Adipocyte (in vitro differentiated cells): ENCODE measurements around the gene PLAU.
A peak's percentile ranks its signal among the peaks of the same experiment; 100 is the strongest.

Experiments
- DNase-seq: peaks from one replicate; pipeline ENCODE4 v3.0.0-alpha.2; 2015; ENCODE audit warnings: low read depth
- H3K27me3 ChIP-seq: replicated peaks from 2 replicates; pipeline ENCODE4 v1.7.0; 2013; ENCODE audit warnings: mild to moderate bottlenecking, low read length, moderate library complexity; ENCODE audit not compliant: control insufficient read depth, insufficient read depth
- H3K36me3 ChIP-seq: 2 replicates; pipeline ENCODE4 v1.7.0; 2013; ENCODE audit warnings: low read length, mild to moderate bottlenecking, moderate library complexity; ENCODE audit not compliant: control insufficient read depth, insufficient read depth, severe bottlenecking
- H3K4me1 ChIP-seq: 2 replicates; pipeline ENCODE4 v1.7.0; 2013; ENCODE audit warnings: mild to moderate bottlenecking, low read length, moderate library complexity; ENCODE audit not compliant: control insufficient read depth, insufficient read depth
- H3K4me3 ChIP-seq: 2 replicates; pipeline ENCODE4 v1.7.0; 2013; ENCODE audit warnings: mild to moderate bottlenecking, low read length, moderate library complexity
- H3K9ac ChIP-seq: 2 replicates; pipeline ENCODE4 v1.7.0; 2013; ENCODE audit warnings: mild to moderate bottlenecking, low read length, moderate library complexity
- H3K9me3 ChIP-seq: 2 replicates; pipeline ENCODE4 v1.7.0; 2013; ENCODE audit warnings: mild to moderate bottlenecking, low read length, moderate library complexity; ENCODE audit not compliant: control insufficient read depth

PLAU gene

DNA sequence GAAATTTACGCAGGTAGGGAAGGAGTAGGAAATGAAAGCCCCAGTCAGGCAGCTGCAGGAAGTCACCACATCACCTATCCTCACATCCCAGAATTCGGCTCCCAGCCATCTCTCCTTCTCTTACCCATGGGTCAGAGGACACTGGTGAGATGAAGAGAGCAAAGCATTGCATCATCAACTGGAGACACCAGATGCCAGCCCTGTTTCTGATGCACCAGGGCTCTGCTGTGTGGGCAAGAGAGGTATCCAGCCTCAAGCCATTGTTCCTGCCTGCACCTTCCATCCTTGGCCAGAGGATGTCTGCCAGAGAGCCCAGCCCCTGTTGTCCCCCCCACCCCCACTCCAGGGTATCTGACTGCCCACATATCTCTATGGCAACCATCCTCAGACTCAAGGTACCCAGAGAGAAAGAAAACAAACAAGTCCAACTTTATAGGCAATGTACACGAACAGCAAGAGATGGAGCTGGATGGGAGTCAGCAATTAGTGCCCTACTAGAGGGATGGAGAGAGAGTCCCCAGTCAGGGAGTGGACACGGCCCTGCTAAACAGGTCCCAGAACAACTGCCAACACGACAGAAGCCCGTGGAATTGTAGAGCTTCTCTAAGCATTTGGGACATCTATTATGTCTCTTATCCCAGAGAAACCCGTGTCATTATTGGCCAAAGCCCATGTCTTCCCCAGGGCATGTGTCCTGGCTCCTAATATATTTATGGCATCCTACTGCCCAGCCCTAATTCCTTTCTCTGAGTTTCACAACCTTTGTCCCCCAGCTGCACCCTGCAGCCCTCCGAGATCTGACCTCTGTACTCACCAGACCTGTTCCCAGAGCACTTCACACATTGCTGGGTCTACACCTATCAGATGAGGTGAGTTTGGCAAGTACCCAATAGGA, 39.4 kb upstream of the PLAU start:
- H3K9me3 ChIP-seq = no peaks in the 10 kb centered on the region
- peaks cover 28% of the 10 kb centered on the region for H3K4me1 ChIP-seq
- no peak overlapping the region for H3K9ac ChIP-seq
- no peaks in the 10 kb centered on the region for H3K27me3 ChIP-seq
- H3K36me3 ChIP-seq = peaks cover 30% of the 10 kb centered on the region
- H3K4me3 ChIP-seq = no peak overlapping the region
- no peak for DNase-seq

DNA sequence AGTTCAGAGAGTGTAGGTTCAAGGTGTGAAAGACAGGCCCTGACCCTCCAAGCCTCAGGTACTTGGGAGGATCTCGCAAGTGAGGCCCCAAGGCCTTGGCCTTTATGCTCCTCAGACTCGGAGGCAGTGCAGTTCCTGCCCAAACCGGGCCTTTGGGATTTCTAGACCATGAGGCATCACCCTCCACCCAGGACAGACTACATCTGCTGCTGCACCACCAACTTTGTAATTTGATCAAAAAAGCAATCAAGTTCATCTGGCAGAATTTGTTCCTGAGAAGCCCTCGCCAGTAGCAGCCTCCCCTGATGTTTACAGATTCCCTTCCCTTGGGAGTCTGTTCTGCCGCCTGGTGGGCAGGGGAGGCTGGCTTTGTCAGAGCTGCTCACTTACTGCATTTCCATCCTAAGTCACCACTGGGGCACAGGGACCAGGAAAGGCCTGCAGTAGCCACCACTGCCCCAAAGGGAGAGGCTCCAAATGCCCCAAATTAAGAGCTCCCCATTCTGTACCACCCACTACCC, 38.7 kb upstream of the PLAU start:
- H3K9ac ChIP-seq = no peak overlapping the region
- no peaks in the 10 kb centered on the region for H3K9me3 ChIP-seq
- H3K27me3 ChIP-seq = no peaks in the 10 kb centered on the region
- peak; percentile 54 for DNase-seq
- peaks cover 28% of the 10 kb centered on the region for H3K4me1 ChIP-seq
- H3K4me3 ChIP-seq = peak overlapping the region; percentile 64
- peaks cover 27% of the 10 kb centered on the region for H3K36me3 ChIP-seq

DNA sequence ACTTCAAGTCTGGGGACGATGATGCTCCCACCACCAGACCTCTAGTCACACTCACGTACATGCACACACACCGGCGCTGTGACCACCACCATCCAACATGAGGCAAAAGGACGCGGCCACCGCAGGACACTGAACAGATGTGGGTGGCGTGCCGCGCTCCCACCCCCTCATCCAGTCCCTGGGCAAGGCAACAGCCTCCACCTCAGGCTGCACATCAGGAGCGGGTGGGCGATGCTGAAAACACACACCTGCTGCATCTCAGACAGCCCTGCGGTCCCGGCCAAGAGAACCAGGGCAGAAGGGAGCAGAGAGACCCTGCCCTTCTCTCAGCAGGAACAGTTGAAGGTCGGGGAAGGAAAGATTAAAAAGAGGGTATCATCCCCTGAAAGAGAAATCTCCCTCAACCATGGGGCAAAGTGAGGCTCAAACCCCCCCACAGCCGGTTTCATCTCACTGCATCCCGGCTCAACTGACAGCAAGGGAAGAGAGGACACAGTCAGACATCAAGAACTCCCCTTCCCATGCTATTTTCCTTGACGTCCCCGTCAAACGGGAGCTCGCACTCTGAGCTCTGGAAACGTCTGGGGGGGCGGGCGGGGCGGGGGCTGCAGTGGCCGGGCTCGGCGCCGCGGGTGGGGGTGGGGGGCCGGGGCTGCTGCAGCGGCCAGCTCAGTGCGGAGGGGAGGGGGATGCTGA, 37.6 kb upstream of the PLAU start:
- Histone ChIP-seq H3K9ac (peak overlapping the region; percentile 58), H3K27me3 (no peaks in the 10 kb centered on the region), H3K36me3 (peaks cover 21% of the 10 kb centered on the region), H3K9me3 (no peaks in the 10 kb centered on the region), H3K4me3 (peak overlapping the region; percentile 64), H3K4me1 (peaks cover 23% of the 10 kb centered on the region)
- no peak for DNase-seq

DNA sequence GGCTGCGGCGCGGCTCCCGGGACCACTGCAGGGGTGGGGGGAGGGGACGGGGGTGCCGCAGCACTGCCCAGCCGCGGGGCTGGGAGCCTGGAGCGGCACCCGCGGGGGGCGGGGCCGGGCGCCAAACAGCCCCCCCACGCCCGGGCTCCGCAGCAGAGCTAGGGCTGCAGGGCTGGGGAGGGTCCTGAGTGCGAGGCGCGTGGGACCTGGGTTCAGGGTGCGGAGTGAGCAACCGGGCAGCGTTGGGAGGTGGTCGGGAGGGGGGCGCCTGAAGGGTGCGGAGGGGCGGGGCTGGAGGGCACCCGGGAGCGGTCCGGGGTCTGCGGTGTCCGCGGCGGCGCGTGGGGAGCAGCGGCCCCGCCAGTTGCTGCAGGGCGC, 37.1 kb upstream of the PLAU start:
- peaks cover 23% of the 10 kb centered on the region for H3K4me1 ChIP-seq
- peak overlapping the region; percentile 59 for H3K4me3 ChIP-seq
- peaks cover 18% of the 10 kb centered on the region for H3K36me3 ChIP-seq
- H3K9me3 ChIP-seq = no peaks in the 10 kb centered on the region
- no peak for DNase-seq
- no peaks in the 10 kb centered on the region for H3K27me3 ChIP-seq
- H3K9ac ChIP-seq = no peak overlapping the region

DNA sequence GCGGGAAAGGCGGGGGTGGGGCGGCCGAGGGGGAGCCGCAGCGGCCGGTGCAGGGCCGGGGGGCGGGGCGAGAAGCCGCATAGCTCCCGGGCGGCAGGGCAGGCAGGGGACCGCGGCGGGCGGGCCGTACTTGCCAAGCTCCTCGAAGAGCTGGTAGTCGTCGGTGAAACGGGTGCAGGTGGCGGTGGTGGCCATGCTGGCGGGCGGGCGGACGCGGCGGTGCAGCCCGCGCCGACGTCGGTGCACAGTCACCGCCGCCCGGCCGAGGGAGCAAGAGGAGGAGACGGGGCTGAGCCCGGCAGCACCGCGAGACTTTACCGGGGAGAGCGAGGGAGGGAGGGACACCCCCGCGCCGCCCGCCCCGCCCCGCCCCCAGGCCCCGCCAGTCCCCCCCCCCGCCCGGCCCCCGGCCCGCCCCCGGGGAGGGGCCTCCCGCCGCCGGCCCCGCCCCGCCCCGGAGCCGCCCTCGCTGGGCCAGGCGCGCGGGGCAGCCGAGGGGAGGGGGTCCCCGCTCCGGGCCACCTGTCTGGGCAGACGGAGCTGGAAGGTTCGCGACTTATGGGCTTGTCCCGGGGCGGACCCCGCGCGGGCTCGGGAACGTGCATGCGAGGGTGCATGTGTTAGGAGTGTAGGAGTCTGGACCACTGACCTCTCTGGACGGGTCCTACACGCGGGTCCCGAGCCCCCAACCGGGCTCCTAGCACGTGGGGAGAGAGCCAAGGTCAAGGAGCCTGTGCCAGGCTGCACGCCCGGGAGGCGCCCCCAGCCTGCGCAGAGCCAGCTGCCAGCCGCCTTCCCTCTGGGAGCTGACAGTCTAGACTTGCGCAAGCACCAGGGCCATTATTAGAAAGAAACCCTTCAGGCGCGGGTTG, 36.4 kb upstream of the PLAU start, which contains the start of gene CAMK2G:
TSS of gene CAMK2G (minus strand) at position 289 of the 872 bp plus-strand sequence. CDS start at position 195, 94 bp downstream.
- H3K36me3 ChIP-seq = peaks cover 11% of the 10 kb centered on the region
- H3K4me1 ChIP-seq = peaks cover 23% of the 10 kb centered on the region
- no peaks in the 10 kb centered on the region for H3K27me3 ChIP-seq
- peak within 1 kb of the TSS; percentile 85 for H3K4me3 ChIP-seq
- peak; percentile 95 for DNase-seq
- H3K9ac ChIP-seq = peak within 1 kb of the TSS; percentile 77
- H3K9me3 ChIP-seq = no peaks in the 10 kb centered on the region

DNA sequence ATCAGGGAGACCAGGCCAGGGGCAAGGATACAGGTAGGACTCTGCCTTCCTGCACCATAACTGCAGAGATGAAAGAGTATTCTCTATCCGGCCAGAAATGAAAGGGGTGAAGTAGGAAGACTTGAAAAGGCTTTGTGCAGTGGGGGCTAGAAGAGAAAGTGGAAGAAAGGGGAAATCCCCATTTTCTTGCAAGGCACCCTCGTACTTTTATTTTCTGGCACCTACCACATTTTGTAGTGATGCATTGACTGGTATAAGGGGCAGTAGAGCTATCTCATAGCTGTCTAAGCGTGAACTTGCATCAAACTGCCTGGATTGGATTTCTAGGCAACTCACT, 35.8 kb upstream of the PLAU start:
- H3K27me3 ChIP-seq = no peaks in the 10 kb centered on the region
- peaks cover 5% of the 10 kb centered on the region for H3K36me3 ChIP-seq
- peak overlapping the region; percentile 85 for H3K4me3 ChIP-seq
- no peaks in the 10 kb centered on the region for H3K9me3 ChIP-seq
- peak overlapping the region; percentile 72 for H3K9ac ChIP-seq
- peaks cover 23% of the 10 kb centered on the region for H3K4me1 ChIP-seq
- DNase-seq = no peak

DNA sequence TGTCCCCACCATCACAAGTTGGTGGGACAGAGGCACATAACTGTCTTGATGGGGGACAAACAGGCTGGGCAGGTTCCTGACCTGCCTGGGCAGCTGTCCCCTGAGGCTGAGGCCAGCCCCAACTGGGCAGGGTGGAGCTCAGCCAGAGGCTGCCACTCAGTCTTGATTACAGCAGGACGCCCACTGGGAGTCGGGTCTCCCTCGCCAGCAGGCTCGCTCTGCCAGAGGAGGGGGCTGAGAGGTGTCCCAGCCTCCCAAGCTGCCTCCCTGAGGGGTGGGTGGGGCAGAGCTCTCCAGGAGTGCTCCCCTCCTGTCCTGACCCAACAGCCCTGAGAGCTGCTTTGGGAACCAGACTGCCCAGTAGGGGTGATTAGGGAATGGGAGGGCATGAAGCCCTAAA, 34.8 kb upstream of the PLAU start:
- no peaks in the 10 kb centered on the region for H3K9me3 ChIP-seq
- DNase-seq = no peak
- no peaks in the 10 kb centered on the region for H3K27me3 ChIP-seq
- H3K4me3 ChIP-seq = no peak overlapping the region
- H3K9ac ChIP-seq = no peak overlapping the region
- peaks cover 23% of the 10 kb centered on the region for H3K4me1 ChIP-seq
- no peaks in the 10 kb centered on the region for H3K36me3 ChIP-seq

DNA sequence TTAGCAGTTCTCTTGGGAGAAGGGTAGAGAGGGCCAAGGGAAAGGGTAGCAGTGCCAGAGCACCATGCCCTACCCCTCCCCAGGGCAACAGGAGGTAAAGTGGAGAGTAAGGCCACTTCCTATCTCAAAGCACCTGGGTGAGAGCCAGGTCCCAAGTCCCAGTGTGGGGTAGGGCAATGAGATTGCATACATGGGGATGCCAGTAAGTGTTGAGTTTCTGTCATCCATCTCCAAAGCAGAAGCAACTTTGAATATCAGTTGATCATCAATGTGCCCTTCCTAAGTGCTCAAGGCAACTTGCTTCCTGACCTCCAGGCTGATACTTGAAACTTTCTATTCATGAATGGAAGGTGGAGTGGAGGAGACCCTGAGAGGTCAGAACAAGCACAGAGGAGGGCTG, 34.4 kb upstream of the PLAU start:
- DNase-seq = no peak
- no peaks in the 10 kb centered on the region for H3K9me3 ChIP-seq
- H3K27me3 ChIP-seq = no peaks in the 10 kb centered on the region
- no peak overlapping the region for H3K9ac ChIP-seq
- H3K4me3 ChIP-seq = no peak overlapping the region
- no peaks in the 10 kb centered on the region for H3K36me3 ChIP-seq
- peaks cover 23% of the 10 kb centered on the region for H3K4me1 ChIP-seq

DNA sequence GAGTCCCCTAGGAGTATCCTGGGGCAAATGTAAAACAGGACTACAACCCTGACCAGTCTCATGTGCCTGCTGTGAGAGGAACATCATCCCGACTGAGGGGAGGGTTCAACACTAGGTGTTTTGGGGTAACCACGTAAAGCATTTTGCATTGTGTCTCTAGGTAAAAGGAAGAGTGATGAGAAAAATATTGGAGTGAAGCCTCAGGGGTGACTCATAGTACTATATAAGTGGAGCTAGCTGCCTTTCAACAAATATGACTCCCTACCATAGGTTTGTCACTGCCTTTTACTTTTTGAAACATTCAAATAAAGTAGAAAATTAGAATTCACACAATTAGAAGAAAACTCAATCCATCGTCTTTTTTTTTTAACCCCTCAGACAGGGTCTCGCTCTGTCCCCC, 34.0 kb upstream of the PLAU start:
- H3K36me3 ChIP-seq = no peaks in the 10 kb centered on the region
- DNase-seq = no peak
- H3K9ac ChIP-seq = no peak overlapping the region

DNA sequence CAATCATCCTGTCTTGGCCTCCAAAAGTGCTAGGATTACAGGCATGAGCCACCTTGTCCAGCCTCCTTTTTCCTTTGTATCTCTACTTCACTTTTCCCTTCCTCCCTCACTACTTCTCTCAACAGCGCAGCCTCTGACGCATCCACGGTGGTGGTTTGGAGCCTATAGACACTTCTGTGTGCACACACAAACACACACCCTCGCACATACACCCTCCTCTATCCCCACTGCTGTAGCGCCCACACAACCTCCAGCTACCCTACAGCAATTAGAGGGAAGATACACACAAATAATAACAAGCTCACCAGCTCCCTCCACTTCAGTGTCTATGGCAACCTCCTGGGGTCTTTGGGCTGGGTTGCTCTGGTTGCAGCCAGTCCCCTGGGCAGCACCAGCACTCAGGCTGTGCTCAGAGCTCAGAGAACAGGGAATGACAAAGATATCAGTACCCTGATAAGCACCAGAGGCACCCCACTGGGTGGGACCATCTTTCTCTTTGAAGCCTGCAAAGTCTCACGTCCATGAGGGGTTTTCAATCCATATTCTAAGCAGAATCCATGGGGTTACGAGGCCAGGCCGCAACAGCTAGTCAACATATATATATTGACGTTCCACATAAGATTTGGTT, 33.3 kb upstream of the PLAU start:
- H3K27me3 ChIP-seq = no peaks in the 10 kb centered on the region
- no peak overlapping the region for H3K4me3 ChIP-seq
- no peak for DNase-seq
- no peaks in the 10 kb centered on the region for H3K9me3 ChIP-seq
- peaks cover 12% of the 10 kb centered on the region for H3K4me1 ChIP-seq
- no peaks in the 10 kb centered on the region for H3K36me3 ChIP-seq
- H3K9ac ChIP-seq = no peak overlapping the region

More for the DNA sequence above, 34.0 kb upstream of the PLAU start:
- Histone ChIP-seq H3K9me3 (no peaks in the 10 kb centered on the region), H3K4me1 (peaks cover 19% of the 10 kb centered on the region), H3K4me3 (no peak overlapping the region), H3K27me3 (no peaks in the 10 kb centered on the region)
